IMR-90 (cell line): ENCODE measurements around the gene CD80. TPM values are rescaled to one million over a fixed set of nuclear protein-coding genes. Genes with fewer than 3 reads are reported as not detected.

Experiments
- ATAC-seq: fragments of 200-7000 bp; cut with Tn5 transposase; 2 replicates; pipeline ENCODE4 v1.9.1; 2020; ENCODE audit warnings: low read depth, mild to moderate bottlenecking, moderate library complexity
- BruUV-seq: library from RNA; stranded (reverse); fragments of 400-500 nt; replicated peaks from 2 replicates; lab custom pipeline; 2021; lab: Mats Ljungman, UMichigan
- CTCF ChIA-PET: fragments of 300-600 bp; formaldehyde crosslinking; extraction: SDS; loops from one replicate; lab custom pipeline; 2021; ENCODE audit warnings: antibody characterized with exemption; lab: Yijun Ruan, JAX
- POLR2A ChIA-PET: fragments of 300-600 bp; sonication (Branson Sonifier 250); formaldehyde crosslinking; loops from one replicate; lab custom pipeline; 2022; ENCODE audit warnings: antibody characterized with exemption; ENCODE audit not compliant: unreplicated experiment; lab: Charles Lee
- DNase-seq: peaks from one replicate; pipeline ENCODE4 v3.0.0; 2013
- H2AFZ ChIP-seq: replicated peaks from 2 replicates; pipeline ENCODE3; 2013; ENCODE audit warnings: low read length, mild to moderate bottlenecking; ENCODE audit not compliant: poor library complexity
- H2AK5ac ChIP-seq: 2 replicates; pipeline ENCODE4 v1.6.1; 2013; ENCODE audit warnings: low read depth, low read length, inconsistent platforms
- H2AK9ac ChIP-seq: replicated peaks from 2 replicates; pipeline ENCODE3; 2013; ENCODE audit warnings: mild to moderate bottlenecking, low read depth, low read length, moderate library complexity; ENCODE audit not compliant: poor library complexity
- H2BK120ac ChIP-seq: 2 replicates; pipeline ENCODE4 v1.6.1; 2013; ENCODE audit warnings: low read depth, low read length, inconsistent platforms
- H2BK15ac ChIP-seq: 3 replicates; pipeline ENCODE4 v1.6.1; 2013; ENCODE audit warnings: low read depth, low read length, inconsistent platforms
- H2BK20ac ChIP-seq: 2 replicates; pipeline ENCODE4 v1.6.1; 2013; ENCODE audit warnings: low read depth, mild to moderate bottlenecking, inconsistent platforms, low read length, moderate library complexity
- H2BK5ac ChIP-seq: 2 replicates; pipeline ENCODE4 v1.6.1; 2013; ENCODE audit warnings: mild to moderate bottlenecking, low read depth, low read length, inconsistent platforms; ENCODE audit not compliant: poor library complexity, severe bottlenecking
- H3K14ac ChIP-seq: replicated peaks from 2 replicates; pipeline ENCODE4 v1.6.1; 2013; ENCODE audit warnings: low read depth, low read length, inconsistent platforms
- H3K18ac ChIP-seq: 2 replicates; pipeline ENCODE4 v1.6.1; 2013; ENCODE audit warnings: low read depth, low read length, control low read depth
- H3K23ac ChIP-seq: 2 replicates; pipeline ENCODE4 v1.6.1; 2013; ENCODE audit warnings: low read depth, low read length, inconsistent platforms
- H3K27ac ChIP-seq: 2 replicates; pipeline ENCODE4 v1.5.1; 2013; ENCODE audit warnings: mild to moderate bottlenecking, control low read depth, low read length; ENCODE audit not compliant: insufficient read depth
- H3K27me3 ChIP-seq: 2 replicates; pipeline ENCODE4 v1.6.1; 2013; ENCODE audit warnings: low read length; ENCODE audit not compliant: control insufficient read depth, insufficient read depth
- H3K36me3 ChIP-seq: 2 replicates; pipeline ENCODE4 v1.6.1; 2013; ENCODE audit warnings: low read length, mixed read lengths; ENCODE audit not compliant: control insufficient read depth, insufficient read depth
- H3K4ac ChIP-seq: 2 replicates; pipeline ENCODE4 v1.6.1; 2013; ENCODE audit warnings: low read depth, low read length, inconsistent platforms
- H3K4me1 ChIP-seq: 2 replicates; pipeline ENCODE4 v1.6.1; 2013; ENCODE audit warnings: low read length, mixed read lengths; ENCODE audit not compliant: control insufficient read depth, insufficient read depth
- H3K4me2 ChIP-seq: 2 replicates; pipeline ENCODE4 v1.6.1; 2013; ENCODE audit warnings: low read depth, mild to moderate bottlenecking, control low read depth, low read length, moderate library complexity
- H3K4me3 ChIP-seq: 2 replicates; pipeline ENCODE4 v1.5.1; 2013; ENCODE audit warnings: low read depth, mild to moderate bottlenecking, control low read depth, low read length, moderate library complexity; ENCODE audit not compliant: insufficient read depth
- H3K56ac ChIP-seq: 2 replicates; pipeline ENCODE4 v1.6.1; 2013; ENCODE audit warnings: low read length, inconsistent platforms; ENCODE audit not compliant: insufficient read depth; ENCODE audit errors: extremely low read depth
- H3K79me1 ChIP-seq, 2 experiments: 2 replicates each; pipeline ENCODE4 v1.6.1; 2013; ENCODE audit warnings: low read length in 2 of 2, inconsistent platforms in 1 of 2, low read depth in 1 of 2
- H3K9ac ChIP-seq: 2 replicates; pipeline ENCODE4 v1.6.1; 2013; ENCODE audit warnings: low read depth, low read length, control low read depth
- H3K9me1 ChIP-seq: 2 replicates; pipeline ENCODE4 v1.6.1; 2013; ENCODE audit warnings: low read length, inconsistent platforms; ENCODE audit not compliant: insufficient read depth
- H3K9me3 ChIP-seq: 2 replicates; pipeline ENCODE4 v1.6.1; 2013; ENCODE audit warnings: low read length; ENCODE audit not compliant: control insufficient read depth, insufficient read depth
- H4K20me1 ChIP-seq: 2 replicates; pipeline ENCODE4 v1.6.1; 2013; ENCODE audit warnings: low read length, inconsistent platforms; ENCODE audit not compliant: insufficient read depth
- H4K5ac ChIP-seq: 2 replicates; pipeline ENCODE4 v1.6.1; 2013; ENCODE audit warnings: mild to moderate bottlenecking, low read depth, low read length, control low read depth
- H4K8ac ChIP-seq, 2 experiments: 2 replicates each; pipeline ENCODE4 v1.6.1; 2013; ENCODE audit warnings: low read depth in 2 of 2, low read length in 2 of 2, control low read depth in 1 of 2, inconsistent platforms in 1 of 2
- H4K91ac ChIP-seq: 2 replicates; pipeline ENCODE4 v1.6.1; 2013; ENCODE audit warnings: low read depth, low read length, inconsistent platforms; ENCODE audit not compliant: insufficient read depth
- BHLHE40 ChIP-seq: fragments of 150-350 bp; IDR thresholded peaks from 2 replicates; pipeline ENCODE4 v1.6.1; 2016; ENCODE audit warnings: mild to moderate bottlenecking, low read depth, low read length
- CEBPB ChIP-seq: IDR thresholded peaks from 2 replicates; pipeline ENCODE4 v1.6.1; 2012; ENCODE audit warnings: low read depth, low read length, improper control_type of control experiment
- CHD1 ChIP-seq: IDR thresholded peaks from 2 replicates; pipeline ENCODE4 v1.6.1; 2012; ENCODE audit warnings: low read depth, low read length, improper control_type of control experiment
- CTCF ChIP-seq: conservative IDR thresholded peaks from 2 replicates; pipeline ENCODE4 v1.5.1; 2012; ENCODE audit warnings: mild to moderate bottlenecking, low read depth, low read length, improper control_type of control experiment
- ELK1 ChIP-seq: fragments of 150-350 bp; IDR thresholded peaks from 2 replicates; pipeline ENCODE4 v1.6.1; 2016; ENCODE audit warnings: low read depth, mild to moderate bottlenecking, low read length, moderate library complexity, borderline replicate concordance
- FOS ChIP-seq: fragments of 150-350 bp; IDR thresholded peaks from 2 replicates; pipeline ENCODE4 v1.6.1; 2016; ENCODE audit warnings: low read depth, low read length
- MAFK ChIP-seq: IDR thresholded peaks from 2 replicates; pipeline ENCODE4 v1.6.1; 2012; ENCODE audit warnings: low read depth, low read length, improper control_type of control experiment
- MAZ ChIP-seq: IDR thresholded peaks from 2 replicates; pipeline ENCODE4 v1.6.1; 2012; ENCODE audit warnings: low read depth, mild to moderate bottlenecking, low read length, improper control_type of control experiment, moderate library complexity, borderline replicate concordance
- POLR2A ChIP-seq: IDR thresholded peaks from 2 replicates; pipeline ENCODE4 v1.6.1; 2012; ENCODE audit warnings: mild to moderate bottlenecking, low read depth, low read length
- RAD21 ChIP-seq: IDR thresholded peaks from 2 replicates; pipeline ENCODE4 v1.6.1; 2012; ENCODE audit warnings: low read length, improper control_type of control experiment
- RCOR1 ChIP-seq: IDR thresholded peaks from 2 replicates; pipeline ENCODE4 v1.6.1; 2012; ENCODE audit warnings: mild to moderate bottlenecking, low read length, improper control_type of control experiment; ENCODE audit not compliant: insufficient replicate concordance
- RFX5 ChIP-seq: IDR thresholded peaks from 2 replicates; pipeline ENCODE4 v1.8.0; 2012; ENCODE audit warnings: low read depth, mild to moderate bottlenecking, low read length, moderate library complexity
- SMC3 ChIP-seq: fragments of 150-350 bp; IDR thresholded peaks from 2 replicates; pipeline ENCODE4 v1.6.1; 2016; ENCODE audit warnings: low read depth, mild to moderate bottlenecking, antibody characterized with exemption, low read length, moderate library complexity
- USF2 ChIP-seq: fragments of 150-350 bp; IDR thresholded peaks from 2 replicates; pipeline ENCODE4 v1.6.1; 2017; ENCODE audit warnings: mild to moderate bottlenecking, antibody characterized with exemption, low read length, low read depth
- WGBS, 2 experiments: methylation state at CpG; one replicate each; pipeline versions ENCODE4 v1.1.5 to v1.1.7; 2013; ENCODE audit warnings: missing lambda C conversion rate in 2 of 2; ENCODE audit not compliant: insufficient read length in 1 of 2; ENCODE audit errors: extremely low coverage in 2 of 2; 5-methylcytosine and 5-hydroxymethylcytosine counted together
- dilution Hi-C: fragments of 300-500 bp; cut with HindIII; formaldehyde crosslinking; loops from one replicate; pipeline ENCODE4 v1.14.3; 2018; ENCODE audit warnings: low sequenced_read_pairs; ENCODE audit not compliant: unreplicated experiment
- in situ Hi-C: fragments of 300-500 bp; cut with MboI; formaldehyde crosslinking; loops from 3 replicates; pipeline ENCODE4 v1.14.3; 2019; ENCODE audit warnings: low sequenced_read_pairs, inconsistent platforms, mixed read lengths
- intact Hi-C: fragments of 100-400 bp; cut with micrococcal nuclease; formaldehyde crosslinking; loops from 2 replicates; pipeline ENCODE4 v1.10.0; 2022
- polyA plus RNA-seq, 3 experiments: library from polyadenylated mRNA; depleted of rRNA; stranded (reverse); fragments of >200 nt; gene quantifications; 2 replicates each; pipeline ENCODE4 v1.2.3, GENCODE V29; 2012; ENCODE audit warnings: low replicate concordance in 1 of 3
- total RNA-seq: library from RNA; depleted of rRNA; stranded (reverse); fragments of >200 nt; gene quantifications from 2 replicates; pipeline ENCODE4 v1.2.3, GENCODE V29; 2012

CD80 gene
- total and polyA plus RNA-seq, 2 of the 4 experiments (the other 2 are of a cell fraction) = not detected

- Histone ChIP-seq H2BK20ac (no peak overlapping the region), H3K27me3 (peaks cover 19% of the 10 kb centered on the region), H3K27ac (no peak overlapping the region), H2AK9ac (no peak overlapping the region), H4K20me1 (no peaks in the 10 kb centered on the region), H2AFZ (no peak overlapping the region), H4K8ac (no peak overlapping the region), H3K4me3 (no peak overlapping the region), H3K36me3 (no peaks in the 10 kb centered on the region), H3K9me1 (no peaks in the 10 kb centered on the region), H4K91ac (no peak overlapping the region), H2BK15ac (no peak overlapping the region), H3K14ac (no peak overlapping the region), H3K4me1 (no peaks in the 10 kb centered on the region), H2BK5ac (no peak overlapping the region), H3K9ac (no peak overlapping the region), H3K79me1 (no peaks in the 10 kb centered on the region), H3K9me3 (no peaks in the 10 kb centered on the region), H3K56ac (no peak overlapping the region), H3K4me2 (no peak overlapping the region), H3K18ac (no peak overlapping the region), H3K4ac (no peak overlapping the region), H2AK5ac (no peak overlapping the region), H3K23ac (no peak overlapping the region), H2BK120ac (no peak overlapping the region), H4K5ac (no peak overlapping the region)
- intact Hi-C loops = no loop called here
- ChIA-PET CTCF (no interaction called here), POLR2A (no interaction called here)
- in situ Hi-C loops = no loop called here
- dilution Hi-C loops = no loop called here
- no TSS peak for BruUV-seq
- TF ChIP-seq RAD21 (no peak), BHLHE40 (no peak), MAFK (no peak), ELK1 (no peak), RFX5 (no peak), FOS (no peak), CEBPB (no peak), POLR2A (no peak), RCOR1 (no peak), CTCF (no peak), CHD1 (no peak), SMC3 (no peak), MAZ (no peak), USF2 (no peak)
- WGBS, 2 experiments = no CpG with 5 or more reads among the region's 3 CpGs
- ATAC-seq (no peak), DNase-seq (no peak)
These were observed 41.7 kb upstream of the CD80 start for GRCh38 chr3:119601154-119601553.
